H1 (cell line): Measurements from ENCODE around the gene METRN. TPM values are rescaled to one million over a fixed set of nuclear protein-coding genes. Genes with fewer than 3 reads are reported as not detected.

ENCODE experiments used
- BCL11A ChIP-seq, 2 experiments: IDR thresholded peaks; one replicate each; pipeline ENCODE4 v1.6.1; 2011; ENCODE audit warnings: low read depth in 2 of 2, low read length in 2 of 2, mild to moderate bottlenecking in 2 of 2
- BRCA1 ChIP-seq: IDR thresholded peaks from 2 replicates; pipeline ENCODE4 v1.6.1; 2012; ENCODE audit warnings: low read depth, low read length, improper control_type of control experiment
- CEBPB ChIP-seq: IDR thresholded peaks from 2 replicates; pipeline ENCODE4 v1.6.1; 2012; ENCODE audit warnings: low read depth, low read length
- CTBP2 ChIP-seq: IDR thresholded peaks from 2 replicates; pipeline ENCODE4 v1.7.0; 2011; ENCODE audit warnings: borderline replicate concordance, mild to moderate bottlenecking, moderate library complexity, mixed read lengths, low read length; ENCODE audit not compliant: insufficient read depth, insufficient read length
- EP300 ChIP-seq, 2 experiments: IDR thresholded peaks; 1 replicate in 1 of 2; 2 replicates in 1 of 2; pipeline ENCODE4 v1.6.1; 2011 to 2012; ENCODE audit warnings: low read depth in 2 of 2, low read length in 2 of 2, mild to moderate bottlenecking in 2 of 2, borderline replicate concordance in 1 of 2, inconsistent platforms in 1 of 2, moderate library complexity in 1 of 2
- GABPA ChIP-seq: IDR thresholded peaks from 2 replicates; pipeline ENCODE4 v1.6.1; 2011; ENCODE audit warnings: mild to moderate bottlenecking, low read length, moderate library complexity, borderline replicate concordance; ENCODE audit not compliant: insufficient read depth
- GTF2F1 ChIP-seq: IDR thresholded peaks from 2 replicates; pipeline ENCODE4 v1.6.1; 2012; ENCODE audit warnings: low read depth, low read length, improper control_type of control experiment, borderline replicate concordance
- TBP ChIP-seq: IDR thresholded peaks from 2 replicates; pipeline ENCODE4 v1.6.1; 2011; ENCODE audit warnings: low read depth, low read length, improper control_type of control experiment
- polyA plus RNA-seq, 7 experiments: library from polyadenylated mRNA; depleted of rRNA in 3 of 7; stranded (reverse) in 5 of 7; unstranded in 2 of 7; fragments of >200 nt in 5 of 7; fragments of 200-250 nt in 2 of 7; gene quantifications; 1 replicate in 5 of 7; 2 replicates in 1 of 7; 4 replicates in 1 of 7; pipeline versions ENCODE4 v1.2.1 to v1.2.3, GENCODE V29; 2011 to 2013; ENCODE audit warnings: missing spikeins in 2 of 7, mixed read lengths in 2 of 7
- total RNA-seq: library from RNA; stranded (reverse); fragmentation: NEBNext Ultra II Directional; extraction: Animal tissue kit (Norgen Biotek cat#: 25700); gene quantifications from 2 replicates; pipeline ENCODE4 v1.2.1, GENCODE V29; 2021

The METRN gene
- total and polyA plus RNA-seq, 2 of the 8 experiments (the other 6 are each of a cell fraction or from before 2014, with no cell fraction given), result 18.7 to 25.8 TPM

DNA sequence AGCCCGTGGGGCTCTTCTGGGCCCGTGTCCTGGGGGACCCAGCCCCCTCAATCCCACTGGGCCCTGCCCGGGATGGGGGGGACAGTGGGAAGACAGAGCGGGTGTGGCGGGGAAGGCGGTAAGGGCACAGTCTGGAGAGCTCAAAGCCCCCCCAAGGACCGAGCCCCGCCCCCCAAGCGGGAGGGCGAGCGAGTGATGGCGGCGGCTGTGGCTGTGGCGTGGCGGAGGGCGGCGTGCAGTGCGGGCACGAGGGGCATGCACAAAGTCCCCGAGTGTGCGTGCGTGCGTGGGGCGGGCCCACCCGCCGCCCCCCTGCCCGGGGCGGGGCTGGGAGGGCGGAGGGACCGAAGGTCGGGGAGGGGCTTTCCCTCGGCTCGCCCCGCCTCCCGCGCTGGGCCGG, 21.2 kb upstream of the METRN start (continued):
- no peak for TF ChIP-seq EP300 (IDR thresholded peaks at IDR 0.05; ENCODE audit: borderline replicate concordance in 1 of 2, low read depth in 2 of 2, low read length in 2 of 2)
- no peak for TF ChIP-seq CTBP2
- TF ChIP-seq GABPA, result no peak
- no peak for TF ChIP-seq BRCA1
- TF ChIP-seq GTF2F1, result no peak
- no peak for TF ChIP-seq CEBPB
- TF ChIP-seq TBP, result no peak
- no peak for TF ChIP-seq BCL11A (IDR thresholded peaks at IDR 0.05; ENCODE audit: low read depth in 2 of 2, low read length in 2 of 2)
